HG02571 (cell line): ENCODE measurements around the gene QRICH2.
A peak's percentile ranks its signal among the peaks of the same experiment; 100 is the strongest.
"Not testable (repeated sequence)": the region's sequence is repeated elsewhere in the genome, so short reads cannot be mapped to it uniquely, and the experiment has no call there.

Experiments used
- ATAC-seq: cut with Tn5 transposase; IDR thresholded peaks from one replicate; pipeline ENCODE4 v1.9.1; 2021; ENCODE audit warnings: mild to moderate bottlenecking, moderate library complexity; ENCODE audit not compliant: unreplicated experiment

QRICH2 gene

GRCh38 chr17:76252040-76252954 is 55.8 kb downstream of the QRICH2 start:
- no peak for ATAC-seq

DNA sequence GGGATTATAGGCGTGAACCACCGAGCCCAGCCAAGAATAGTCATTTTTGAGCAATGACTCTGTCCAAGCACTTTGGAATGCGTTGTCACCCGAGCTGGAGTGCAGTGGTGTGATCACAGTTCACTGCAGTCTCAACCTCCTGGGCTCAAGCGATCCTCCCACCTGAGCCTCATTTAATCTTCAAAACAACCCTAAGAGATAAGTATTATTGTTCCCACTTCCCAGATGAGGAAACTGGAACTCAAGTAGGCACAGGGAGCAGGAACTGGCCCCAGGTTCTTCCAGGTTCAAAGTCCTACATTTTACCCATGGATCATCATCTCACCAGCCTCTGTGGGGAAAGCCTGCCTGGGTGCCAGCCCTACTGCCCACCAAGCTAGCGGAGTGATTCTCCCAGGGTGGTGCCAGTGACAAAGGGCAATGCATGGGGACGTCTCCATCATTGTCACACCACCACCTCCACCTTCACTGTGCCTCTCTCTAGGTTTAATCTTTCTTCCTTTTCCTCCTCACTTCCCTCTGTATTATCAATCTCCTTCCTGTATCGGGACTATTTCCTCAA is 56.5 kb downstream of the QRICH2 start:
- ATAC-seq: no peak

GRCh38 chr17:76250141-76250540 is 57.9 kb downstream of the QRICH2 start:
- no peak for ATAC-seq

DNA sequence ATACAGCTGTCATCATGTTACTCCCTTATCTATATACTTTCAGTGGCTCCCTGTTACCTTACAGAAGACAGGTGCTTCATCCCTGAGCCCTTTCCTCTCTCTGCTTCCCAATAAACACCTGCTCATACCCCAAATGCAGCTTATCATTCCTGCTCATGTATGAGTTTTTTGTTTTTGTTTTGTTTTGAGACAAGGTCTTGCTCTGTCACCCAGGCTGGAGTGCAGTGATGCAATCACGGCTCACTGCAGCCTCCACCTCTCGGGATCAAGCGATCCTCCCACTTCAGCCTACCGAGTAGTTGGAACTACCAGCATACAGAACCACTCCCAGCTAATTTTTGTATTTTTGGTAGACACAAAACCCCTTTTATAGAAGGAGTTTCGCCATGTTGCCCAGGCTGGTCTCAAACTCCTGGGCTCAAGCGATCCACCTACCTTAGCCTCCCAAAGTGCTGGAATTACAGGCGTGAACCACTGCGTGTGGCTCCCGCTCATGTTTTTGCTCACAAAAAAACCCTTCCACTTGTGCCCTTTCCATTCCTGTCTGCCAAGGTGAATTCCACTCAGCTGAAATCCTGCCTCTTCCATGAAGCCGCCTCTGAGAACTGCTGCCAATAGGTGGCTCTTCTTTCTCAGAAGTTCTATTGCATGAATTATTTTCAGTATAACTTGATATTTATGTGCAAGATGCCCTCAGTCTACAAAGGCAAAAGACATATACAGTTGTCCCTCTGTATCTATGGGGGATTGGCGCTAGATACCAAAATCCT is 59.9 kb downstream of the QRICH2 start:
- no peak for ATAC-seq

- no peak for ATAC-seq
These were observed 60.8 kb downstream of the QRICH2 start for GRCh38 chr17:76247304-76247703.

- peak; percentile 89 for ATAC-seq
These were observed 61.7 kb downstream of the QRICH2 start for GRCh38 chr17:76246080-76247066.

DNA sequence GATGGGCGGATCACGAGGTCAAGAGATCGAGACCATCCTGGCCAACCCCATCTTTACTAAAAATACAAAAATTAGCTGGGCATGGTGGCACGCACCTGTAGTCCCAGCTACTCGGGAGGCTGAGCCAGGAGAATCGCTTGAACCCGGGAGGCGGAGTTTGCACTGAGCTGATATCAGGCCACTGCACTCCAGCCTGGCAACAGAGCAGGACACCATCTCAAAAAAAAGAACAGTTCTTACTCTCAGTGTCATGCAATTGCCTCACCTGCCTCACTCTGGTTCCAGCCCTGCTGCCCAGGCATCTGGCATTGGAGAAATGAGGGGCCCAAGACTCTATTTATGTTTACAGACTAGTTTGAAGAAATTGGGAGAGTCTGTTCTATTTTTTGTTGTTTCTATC is 63.4 kb downstream of the QRICH2 start:
- not testable (repeated sequence) for ATAC-seq

GRCh38 chr17:76243826-76244679 is 64.0 kb downstream of the QRICH2 start:
- ATAC-seq: no peak

- ATAC-seq: no peak
These were observed 66.3 kb downstream of the QRICH2 start for GRCh38 chr17:76241691-76242255.

- no peak for ATAC-seq
These were observed 66.9 kb downstream of the QRICH2 start for GRCh38 chr17:76241204-76241538.

DNA sequence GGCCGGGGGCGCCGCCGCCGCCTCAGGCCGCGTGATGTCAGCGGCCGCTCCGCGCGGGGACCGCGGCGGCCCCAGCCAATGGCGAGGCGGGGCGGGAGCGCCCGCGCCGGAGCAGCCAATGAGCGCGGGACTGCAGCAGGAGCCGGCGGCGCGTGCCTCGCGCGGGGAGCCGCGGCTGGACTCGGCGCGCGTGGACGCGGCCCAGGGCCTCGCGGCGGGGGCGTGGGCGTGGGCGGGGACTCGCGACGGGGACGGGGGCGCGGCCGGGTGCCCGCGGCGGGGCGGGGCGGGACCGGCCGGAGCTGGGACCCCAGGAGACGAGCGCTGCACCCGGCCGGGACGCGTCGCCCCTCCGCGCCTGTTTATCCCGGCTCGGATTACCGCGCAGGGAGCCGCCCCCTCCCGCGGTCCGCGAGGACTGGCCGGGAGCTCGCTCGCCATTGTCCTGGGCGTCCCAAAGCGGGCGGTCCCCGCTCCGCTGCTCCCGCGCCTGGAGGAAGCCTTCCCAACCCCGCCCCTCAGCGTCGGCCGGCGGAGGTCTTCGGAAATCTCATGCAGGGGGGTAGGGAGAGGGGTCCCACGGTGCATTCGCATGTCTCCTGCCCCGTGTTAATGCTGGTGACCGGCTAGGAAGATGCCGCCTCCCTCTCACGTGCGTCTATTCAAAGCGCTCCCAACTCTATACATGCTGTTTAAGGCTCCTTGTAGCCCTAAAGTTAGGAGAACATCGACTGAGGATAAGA is 67.4 kb downstream of the QRICH2 start, which contains the start of gene RNF157:
TSS of gene RNF157 (minus strand) at position 33 of the 743 bp plus-strand sequence. CDS start 253 bp downstream, outside the sequence.
- ATAC-seq: peak; percentile 77

GRCh38 chr17:76239538-76240274 is 68.4 kb downstream of the QRICH2 start:
- ATAC-seq: peak; percentile 8

DNA sequence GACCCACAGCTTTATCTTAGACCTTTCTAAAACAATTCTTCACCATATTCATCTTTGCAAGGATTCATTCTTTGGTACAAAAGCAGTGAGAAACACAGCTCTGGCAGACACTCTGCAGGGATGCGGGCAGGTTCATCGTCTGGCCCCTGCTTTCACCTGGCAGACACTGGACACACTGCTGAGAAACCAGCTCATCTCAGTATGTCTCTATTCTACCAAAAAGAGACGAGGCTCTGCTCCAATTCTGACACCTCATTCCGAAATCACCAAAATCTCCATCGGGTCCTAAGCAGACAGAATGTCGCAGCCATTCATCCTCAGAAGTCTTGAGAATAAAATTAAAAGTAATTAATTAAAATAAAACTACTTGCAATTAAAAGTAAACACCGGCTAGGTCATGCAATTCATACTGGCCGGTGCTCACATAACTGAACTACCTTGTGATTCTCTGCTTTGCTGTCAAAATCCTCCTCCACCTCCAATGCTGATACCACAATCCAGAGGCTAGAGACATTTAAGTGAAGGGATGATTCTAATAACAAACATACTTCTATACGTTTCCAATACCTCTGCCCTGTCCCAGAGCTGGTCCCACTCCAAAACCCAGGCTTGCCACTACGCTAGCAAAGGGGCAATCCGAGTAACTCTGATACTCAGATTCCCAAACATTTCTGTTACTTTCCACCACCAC is 69.1 kb downstream of the QRICH2 start:
- ATAC-seq: no peak

DNA sequence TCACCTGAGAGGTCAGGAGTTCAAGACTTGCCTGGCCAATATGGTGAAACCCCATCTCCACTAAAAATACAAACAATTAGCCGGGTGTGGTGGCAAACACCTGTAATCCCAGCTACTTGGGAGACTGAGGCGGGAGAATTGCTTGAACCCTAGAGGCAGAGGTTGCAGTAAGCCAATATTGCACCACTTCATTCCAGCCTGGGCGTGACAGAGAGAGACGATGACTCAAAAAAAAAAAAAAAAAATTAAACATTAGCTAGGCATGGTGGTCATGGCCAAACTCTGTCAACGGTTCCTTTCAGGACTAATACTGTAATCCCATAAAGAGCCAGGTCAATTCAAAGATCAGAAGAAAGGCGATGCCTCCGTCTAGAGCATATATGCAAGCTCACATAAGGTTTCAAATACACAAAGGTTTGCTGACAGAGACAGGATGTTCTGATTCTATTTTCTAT is 70.2 kb downstream of the QRICH2 start:
- no peak for ATAC-seq

DNA sequence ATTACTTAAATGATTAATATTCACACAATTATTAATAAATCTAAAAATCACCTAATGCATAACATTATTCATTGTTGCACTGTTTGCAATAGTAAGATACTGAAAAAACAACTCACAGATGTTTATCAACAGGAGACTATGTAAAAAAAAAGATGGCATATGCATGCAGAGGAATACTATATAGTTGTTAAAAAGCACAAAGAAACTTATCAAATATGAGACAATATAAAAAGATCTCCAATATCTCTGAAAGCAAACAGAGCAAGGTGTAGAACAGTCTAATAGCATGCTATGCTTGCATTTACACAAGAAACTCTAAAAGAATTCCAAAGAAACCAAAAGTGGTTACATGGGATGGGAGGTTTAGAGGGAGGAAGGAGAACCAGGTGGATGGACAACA is 71.5 kb downstream of the QRICH2 start:
- no peak for ATAC-seq

GRCh38 chr17:76235883-76236282 is 72.2 kb downstream of the QRICH2 start:
- ATAC-seq: no peak

- ATAC-seq: no peak
These were observed 73.8 kb downstream of the QRICH2 start for GRCh38 chr17:76234354-76234679.
